Fibroblast of the conjunctiva (primary cell): ENCODE results near the gene TKTL1.
"Not testable (repeated sequence)": the region's sequence is repeated elsewhere in the genome, so short reads cannot be mapped to it uniquely, and the experiment has no call there.

ENCODE experiments used
- DNase-seq: peaks from one replicate; pipeline ENCODE4 v3.0.0-alpha.2; 2010; ENCODE audit warnings: low read depth

Gene TKTL1, protein sequence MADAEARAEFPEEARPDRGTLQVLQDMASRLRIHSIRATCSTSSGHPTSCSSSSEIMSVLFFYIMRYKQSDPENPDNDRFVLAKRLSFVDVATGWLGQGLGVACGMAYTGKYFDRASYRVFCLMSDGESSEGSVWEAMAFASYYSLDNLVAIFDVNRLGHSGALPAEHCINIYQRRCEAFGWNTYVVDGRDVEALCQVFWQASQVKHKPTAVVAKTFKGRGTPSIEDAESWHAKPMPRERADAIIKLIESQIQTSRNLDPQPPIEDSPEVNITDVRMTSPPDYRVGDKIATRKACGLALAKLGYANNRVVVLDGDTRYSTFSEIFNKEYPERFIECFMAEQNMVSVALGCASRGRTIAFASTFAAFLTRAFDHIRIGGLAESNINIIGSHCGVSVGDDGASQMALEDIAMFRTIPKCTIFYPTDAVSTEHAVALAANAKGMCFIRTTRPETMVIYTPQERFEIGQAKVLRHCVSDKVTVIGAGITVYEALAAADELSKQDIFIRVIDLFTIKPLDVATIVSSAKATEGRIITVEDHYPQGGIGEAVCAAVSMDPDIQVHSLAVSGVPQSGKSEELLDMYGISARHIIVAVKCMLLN

DNA sequence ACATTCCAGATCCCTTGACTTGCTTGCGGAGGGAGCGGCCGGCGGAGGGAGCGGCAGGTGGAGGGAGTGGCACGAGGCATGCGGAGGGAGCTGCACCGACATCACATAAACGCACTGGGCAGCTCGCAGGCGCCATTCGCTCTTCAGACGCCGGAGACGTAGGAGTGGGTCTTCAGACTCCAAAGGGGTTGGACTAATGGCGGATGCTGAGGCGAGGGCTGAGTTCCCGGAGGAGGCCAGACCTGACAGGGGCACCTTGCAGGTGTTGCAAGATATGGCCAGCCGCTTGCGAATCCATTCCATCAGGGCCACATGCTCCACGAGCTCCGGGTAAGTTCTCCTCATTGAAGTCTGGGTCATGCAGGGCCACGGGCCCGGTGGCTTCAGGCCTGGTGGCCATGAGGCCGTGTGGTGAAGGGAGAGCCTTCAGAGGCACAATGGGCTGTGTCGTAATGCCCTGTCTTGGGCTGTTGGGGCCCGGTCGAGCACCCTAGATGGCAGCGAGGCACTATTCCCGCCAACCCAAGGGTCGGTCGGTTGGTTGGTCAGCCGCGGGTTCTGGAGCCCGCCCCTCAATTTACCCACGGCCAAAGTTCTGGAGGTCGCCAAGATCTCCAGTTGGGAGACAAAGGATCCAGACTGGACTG, at the start of gene TKTL1:
TKTL1 (plus strand) TSS at position 132 of the 647 bp plus-strand sequence; CDS start at position 197, 65 bp downstream.
- no peak for DNase-seq

DNA sequence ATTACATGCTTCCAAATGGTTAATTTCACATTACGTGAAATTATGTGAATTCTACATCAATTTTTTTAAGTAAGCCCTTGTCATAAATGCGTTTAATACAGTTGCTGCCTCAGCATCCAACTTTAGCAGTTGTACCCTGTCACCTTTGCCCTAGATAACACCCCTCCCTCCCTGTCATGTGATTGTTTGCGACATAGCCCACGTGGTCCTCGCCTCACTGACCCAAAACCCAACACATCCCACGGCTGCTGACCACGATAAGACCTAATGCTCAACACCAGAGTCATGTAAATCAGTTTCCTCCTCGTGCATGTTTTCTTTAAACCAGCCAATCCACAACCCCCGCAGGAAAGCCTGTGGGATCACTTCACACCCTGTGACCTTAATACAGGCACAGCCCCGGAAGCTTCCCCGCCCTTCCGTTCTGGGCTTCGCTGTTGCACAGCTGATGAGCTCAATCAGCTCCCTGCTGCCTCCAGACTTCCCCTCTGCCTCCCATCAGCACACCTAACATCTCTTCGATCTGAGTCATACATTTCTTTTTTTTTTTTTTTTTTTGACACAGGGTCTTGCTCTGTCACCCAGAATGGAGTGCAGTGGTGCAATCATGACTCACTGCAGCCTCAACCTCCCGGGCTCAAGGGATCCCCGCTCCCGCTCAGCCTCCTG, 48.1 kb upstream of the TKTL1 start:
- not testable (repeated sequence) for DNase-seq

GRCh38 chrX:154248076-154248475, 47.5 kb upstream of the TKTL1 start:
- not testable (repeated sequence) for DNase-seq

DNA sequence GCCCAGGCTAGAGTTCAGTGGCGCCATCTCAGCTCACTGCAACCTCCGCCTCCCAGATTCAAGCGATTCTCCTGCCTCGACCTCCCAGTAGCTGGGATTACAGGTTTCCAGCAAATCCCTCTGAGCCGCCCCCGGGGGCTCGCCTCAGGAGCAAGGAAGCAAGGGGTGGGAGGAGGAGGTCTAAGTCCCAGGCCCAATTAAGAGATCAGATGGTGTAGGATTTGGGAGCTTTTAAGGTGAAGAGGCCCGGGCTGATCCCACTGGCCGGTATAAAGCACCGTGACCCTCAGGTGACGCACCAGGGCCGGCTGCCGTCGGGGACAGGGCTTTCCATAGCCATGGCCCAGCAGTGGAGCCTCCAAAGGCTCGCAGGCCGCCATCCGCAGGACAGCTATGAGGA, 38.3 kb upstream of the TKTL1 start, which contains the start of gene OPN1MW3:
OPN1MW3 (plus strand) TSS at position 301 of the 400 bp plus-strand sequence; CDS start at position 339, 38 bp downstream.
- DNase-seq, result not testable (repeated sequence)

DNA sequence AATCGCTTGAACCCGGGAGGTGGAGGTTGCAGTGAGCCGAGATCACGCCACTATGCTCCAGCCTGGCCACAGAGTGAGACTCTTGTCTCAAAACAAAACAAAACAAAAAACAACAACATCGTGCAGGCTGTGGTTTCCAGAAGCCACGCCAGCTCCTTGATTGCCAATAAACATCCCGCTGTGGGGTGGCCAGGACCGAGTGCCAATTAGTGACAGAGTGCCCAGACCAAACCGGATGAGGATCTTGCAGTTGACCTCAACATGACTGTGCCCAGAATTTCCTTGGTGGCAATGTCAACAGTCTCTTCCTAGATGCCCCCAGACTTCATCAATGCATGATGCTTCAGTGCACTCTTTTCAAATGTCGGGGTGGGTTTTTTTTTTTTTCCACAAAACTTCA, 36.9 kb upstream of the TKTL1 start:
- DNase-seq, result not testable (repeated sequence)

DNA sequence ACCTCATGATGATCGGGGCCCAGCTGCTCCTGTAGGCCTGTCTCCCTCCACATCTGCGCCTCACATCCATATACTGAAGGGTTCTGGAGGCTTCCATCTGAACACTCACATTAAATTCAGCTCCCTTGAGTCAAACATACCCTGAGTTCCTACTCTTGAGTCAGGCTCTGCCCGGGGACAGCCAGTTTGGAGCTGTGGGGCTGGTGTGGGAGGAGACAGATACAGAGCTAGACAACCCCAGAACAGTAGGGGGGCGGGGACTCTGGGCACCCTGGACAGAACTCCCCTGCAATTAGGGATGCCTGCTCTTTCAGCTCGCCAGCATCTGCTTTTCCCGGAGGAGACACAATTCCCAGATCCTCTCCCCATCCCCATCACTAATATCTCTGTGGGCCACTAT, 32.5 kb upstream of the TKTL1 start:
- not testable (repeated sequence) for DNase-seq

GRCh38 chrX:154269245-154269644, 26.4 kb upstream of the TKTL1 start:
- not testable (repeated sequence) for DNase-seq

DNA sequence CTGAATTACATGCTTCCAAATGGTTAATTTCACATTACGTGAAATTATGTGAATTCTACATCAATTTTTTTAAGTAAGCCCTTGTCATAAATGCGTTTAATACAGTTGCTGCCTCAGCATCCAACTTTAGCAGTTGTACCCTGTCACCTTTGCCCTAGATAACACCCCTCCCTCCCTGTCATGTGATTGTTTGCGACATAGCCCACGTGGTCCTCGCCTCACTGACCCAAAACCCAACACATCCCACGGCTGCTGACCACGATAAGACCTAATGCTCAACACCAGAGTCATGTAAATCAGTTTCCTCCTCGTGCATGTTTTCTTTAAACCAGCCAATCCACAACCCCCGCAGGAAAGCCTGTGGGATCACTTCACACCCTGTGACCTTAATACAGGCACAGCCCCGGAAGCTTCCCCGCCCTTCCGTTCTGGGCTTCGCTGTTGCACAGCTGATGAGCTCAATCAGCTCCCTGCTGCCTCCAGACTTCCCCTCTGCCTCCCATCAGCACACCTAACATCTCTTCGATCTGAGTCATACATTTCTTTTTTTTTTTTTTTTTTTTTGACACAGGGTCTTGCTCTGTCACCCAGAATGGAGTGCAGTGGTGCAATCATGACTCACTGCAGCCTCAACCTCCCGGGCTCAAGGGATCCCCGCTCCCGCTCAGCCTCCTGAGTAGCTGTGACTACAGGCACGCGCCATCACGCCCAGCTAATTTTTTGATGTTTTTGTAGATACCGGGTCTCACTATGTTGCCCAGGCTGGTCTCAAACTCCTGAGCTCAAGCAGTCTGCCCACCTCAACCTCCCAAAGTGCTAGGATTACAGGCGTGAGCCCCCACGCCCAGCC, 10.9 kb upstream of the TKTL1 start:
- DNase-seq, result not testable (repeated sequence)

DNA sequence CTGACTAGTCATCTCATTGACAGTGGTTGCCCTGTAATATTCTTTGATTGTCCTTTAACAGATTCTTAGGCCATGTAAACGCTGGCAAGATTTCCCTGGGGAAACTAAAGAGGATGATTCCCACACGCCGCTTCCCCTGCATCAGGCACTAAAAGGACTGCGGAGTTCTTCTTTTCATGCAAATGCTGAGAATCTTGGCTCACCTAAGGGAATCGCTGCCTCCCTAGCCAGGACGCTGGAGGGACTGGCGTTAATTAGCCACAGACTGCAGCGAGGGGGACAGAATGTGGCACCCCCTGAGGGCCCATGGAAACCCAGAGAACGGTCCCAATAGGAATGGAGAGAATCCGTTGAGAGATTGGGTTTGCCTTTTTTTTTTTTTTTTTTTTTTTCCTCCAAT, 9.2 kb upstream of the TKTL1 start:
- not testable (repeated sequence) for DNase-seq

DNA sequence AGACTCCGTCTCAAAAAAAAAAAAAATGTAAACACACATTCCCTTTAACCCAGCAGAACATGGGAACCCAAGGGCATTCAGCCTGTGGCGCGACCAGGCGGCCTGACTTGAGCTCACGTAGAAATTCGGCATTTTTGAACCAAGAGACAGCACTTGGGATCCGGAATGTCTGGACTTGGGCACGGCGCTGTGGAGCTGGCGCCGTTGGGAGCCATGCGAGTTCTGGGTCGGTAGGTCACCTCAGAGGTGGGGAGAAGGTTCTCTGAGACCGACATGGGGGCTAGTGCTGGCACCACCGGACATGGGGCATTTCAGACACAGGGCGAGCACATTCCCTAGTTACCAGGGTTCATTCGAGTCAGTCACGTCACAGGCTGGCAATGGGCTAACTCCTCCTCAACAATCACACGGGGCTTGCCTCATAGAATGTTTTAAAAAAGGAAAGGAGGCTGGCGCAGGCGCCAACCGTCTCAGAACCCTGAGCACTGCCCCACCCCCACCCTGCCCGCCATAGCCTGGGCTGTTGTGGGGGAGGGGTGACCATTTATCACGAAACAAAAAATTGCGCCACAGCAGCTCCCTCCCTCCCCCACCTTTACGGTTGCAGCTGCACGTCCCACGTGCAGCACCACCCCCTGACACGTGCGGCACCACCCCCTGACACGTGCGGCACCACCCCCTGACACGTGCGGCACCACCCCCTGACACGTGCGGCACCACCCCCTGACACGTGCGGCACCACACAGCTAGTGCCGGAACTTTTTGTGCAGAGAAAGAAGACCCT, 612 bp upstream of the TKTL1 start, which contains the start of gene TEX28:
TEX28 (minus strand) TSS at position 334 of the 784 bp plus-strand sequence. CDS start 3,007 bp downstream, outside the sequence.
- DNase-seq, result no peak

- DNase-seq, result no peak
Observed at GRCh38 chrX:154296731-154297130, 1.1 kb downstream of the TKTL1 start.

- no peak for DNase-seq
Observed at GRCh38 chrX:154298312-154298711, 2.7 kb downstream of the TKTL1 start.

- DNase-seq, result no peak
Observed at GRCh38 chrX:154300816-154301215, 5.2 kb downstream of the TKTL1 start.

DNA sequence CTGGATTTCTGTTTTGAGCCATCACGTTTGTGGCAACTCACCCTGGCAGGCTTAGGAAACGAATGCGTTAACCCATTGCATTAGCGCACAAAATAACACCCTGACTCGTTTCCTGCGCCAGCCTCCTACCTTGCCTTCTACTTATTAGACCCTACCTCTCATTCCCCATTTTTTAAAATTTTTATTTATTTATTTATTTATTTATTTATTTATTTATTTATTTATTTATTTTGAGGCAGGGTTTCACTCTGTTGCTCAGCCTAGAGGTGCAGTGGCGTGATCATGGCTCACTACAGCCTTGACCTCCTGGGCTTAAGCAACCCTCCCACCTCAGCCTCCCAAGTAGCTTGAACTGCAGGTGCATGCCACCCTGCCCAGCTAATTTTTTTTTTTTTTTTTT, 7.4 kb downstream of the TKTL1 start:
- not testable (repeated sequence) for DNase-seq

DNA sequence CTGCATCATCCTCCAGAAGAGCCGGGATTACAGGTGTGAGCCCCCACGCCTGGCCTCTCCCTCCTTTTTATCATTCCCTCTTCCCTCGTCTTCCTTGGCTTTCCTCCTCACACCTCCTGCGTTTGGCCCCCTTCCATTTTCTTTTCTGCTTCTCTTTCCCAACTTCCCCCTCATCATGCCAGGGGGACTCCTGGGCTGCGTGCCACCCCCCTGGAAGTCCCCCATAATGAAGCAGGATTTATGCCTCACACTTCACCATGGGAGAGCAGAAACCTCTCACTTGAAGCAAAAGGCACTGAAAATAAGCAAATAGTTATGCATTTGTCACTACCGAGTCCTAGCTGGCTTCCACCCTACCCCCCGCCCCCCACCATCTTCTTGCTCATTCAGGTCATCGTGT, 7.9 kb downstream of the TKTL1 start:
- no peak for DNase-seq

GRCh38 chrX:154304846-154305245, 9.3 kb downstream of the TKTL1 start:
- no peak for DNase-seq

- no peak for DNase-seq
Observed at GRCh38 chrX:154305541-154306205, 10.1 kb downstream of the TKTL1 start.

DNA sequence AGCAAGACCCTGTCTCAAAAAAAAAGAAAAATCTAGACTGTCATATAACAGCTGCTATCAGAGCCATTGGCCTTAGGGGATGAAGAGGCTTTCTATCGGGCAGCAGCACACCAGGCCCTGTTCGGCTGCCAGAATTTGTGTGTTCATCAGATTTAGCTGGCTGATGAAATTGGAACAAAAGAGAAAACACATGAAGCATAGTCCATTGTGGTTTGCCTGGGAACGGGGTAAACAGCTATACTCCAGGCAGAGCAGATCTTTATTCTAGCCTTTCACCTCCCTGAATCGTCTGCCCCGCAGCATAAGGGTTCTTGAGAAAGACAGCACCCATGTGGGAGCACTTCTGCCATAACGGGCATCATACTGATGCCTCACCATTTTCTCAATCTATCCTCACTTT, 11.6 kb downstream of the TKTL1 start:
- peak; percentile 22 for DNase-seq

- no peak for DNase-seq
Observed at GRCh38 chrX:154308108-154308946, 12.7 kb downstream of the TKTL1 start.
